Prostate gland (tissue), 2 donors: ENCODE measurements around the gene C12orf60.

Experiments
- POLR2AphosphoS5 ChIP-seq: sonication (generic); formaldehyde crosslinking; IDR thresholded peaks from one replicate; pipeline ENCODE4 v1.6.1; 2017; ENCODE audit warnings: antibody characterized with exemption
- TF ChIP-seq, protein P1 (sequence below), 4 experiments: fragments of 200-600 bp in 2 of 4; fragments of 450-650 bp in 2 of 4; sonication (generic) in 2 of 4; IDR thresholded peaks; 1 replicate in 3 of 4; 2 replicates in 1 of 4; pipeline ENCODE4 v1.5.1; 2016 to 2019; ENCODE audit warnings: antibody characterized with exemption in 4 of 4, mild to moderate bottlenecking in 2 of 4, moderate library complexity in 2 of 4

DNA sequence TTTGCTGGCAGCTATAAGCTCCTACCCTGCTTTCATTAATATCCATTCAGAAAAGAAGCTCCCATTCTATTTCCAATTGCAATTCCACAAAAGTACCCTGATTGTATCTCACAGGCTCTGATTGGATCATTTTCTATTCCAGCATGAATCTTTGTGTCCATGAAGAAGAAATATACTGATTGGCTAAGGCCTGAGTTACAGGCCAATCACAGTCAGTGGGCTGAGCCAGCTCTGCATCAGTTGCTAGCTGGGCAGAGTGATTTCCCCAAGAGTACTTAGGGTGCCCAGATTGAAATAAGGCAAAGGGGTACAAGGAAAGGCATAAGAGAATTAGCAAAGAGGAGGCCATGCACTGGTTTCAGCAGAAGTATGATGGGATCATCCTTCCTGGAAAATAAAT, 25.4 kb downstream of the C12orf60 start:
- TF ChIP-seq, protein P1, sequence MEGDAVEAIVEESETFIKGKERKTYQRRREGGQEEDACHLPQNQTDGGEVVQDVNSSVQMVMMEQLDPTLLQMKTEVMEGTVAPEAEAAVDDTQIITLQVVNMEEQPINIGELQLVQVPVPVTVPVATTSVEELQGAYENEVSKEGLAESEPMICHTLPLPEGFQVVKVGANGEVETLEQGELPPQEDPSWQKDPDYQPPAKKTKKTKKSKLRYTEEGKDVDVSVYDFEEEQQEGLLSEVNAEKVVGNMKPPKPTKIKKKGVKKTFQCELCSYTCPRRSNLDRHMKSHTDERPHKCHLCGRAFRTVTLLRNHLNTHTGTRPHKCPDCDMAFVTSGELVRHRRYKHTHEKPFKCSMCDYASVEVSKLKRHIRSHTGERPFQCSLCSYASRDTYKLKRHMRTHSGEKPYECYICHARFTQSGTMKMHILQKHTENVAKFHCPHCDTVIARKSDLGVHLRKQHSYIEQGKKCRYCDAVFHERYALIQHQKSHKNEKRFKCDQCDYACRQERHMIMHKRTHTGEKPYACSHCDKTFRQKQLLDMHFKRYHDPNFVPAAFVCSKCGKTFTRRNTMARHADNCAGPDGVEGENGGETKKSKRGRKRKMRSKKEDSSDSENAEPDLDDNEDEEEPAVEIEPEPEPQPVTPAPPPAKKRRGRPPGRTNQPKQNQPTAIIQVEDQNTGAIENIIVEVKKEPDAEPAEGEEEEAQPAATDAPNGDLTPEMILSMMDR (IDR thresholded peaks at IDR 0.05), result no peak
- TF ChIP-seq POLR2AphosphoS5, result no peak
